Lower leg skin (tissue), 3 donors: ENCODE results near the gene ST3GAL6.

ENCODE experiments used
- POLR2A ChIP-seq, 2 donors: fragments of 450-650 bp; IDR thresholded peaks; one replicate each; pipeline ENCODE4 v1.6.1; 2016 to 2017; ENCODE audit warnings: antibody characterized with exemption in 2 of 2, mild to moderate bottlenecking in 1 of 2, moderate library complexity in 1 of 2
- TF ChIP-seq, protein P1 (sequence below), 3 donors: fragments of 450-650 bp; IDR thresholded peaks; one replicate each; pipeline ENCODE4 v1.5.1; 2016; ENCODE audit warnings: antibody characterized with exemption in 3 of 3, mild to moderate bottlenecking in 3 of 3, moderate library complexity in 2 of 3

DNA sequence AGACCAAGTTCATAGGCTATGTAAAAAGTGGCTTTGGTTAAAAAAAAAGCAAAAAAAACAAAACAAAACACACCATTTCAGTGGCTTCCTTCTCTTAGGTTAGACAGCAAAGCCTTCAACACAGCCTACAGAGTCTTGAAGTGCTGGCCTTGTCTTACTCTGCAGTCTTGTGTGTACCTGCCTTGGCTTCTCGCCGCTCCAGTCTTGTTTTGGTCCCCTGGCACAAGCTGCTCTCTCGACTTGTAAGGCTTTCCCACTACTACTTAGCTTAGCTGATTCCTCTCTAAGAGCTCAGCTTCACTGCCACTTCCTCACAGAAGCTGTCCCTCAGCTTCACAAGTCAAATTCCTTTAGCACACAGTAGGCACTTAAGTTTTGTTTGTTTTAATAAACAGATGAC, 63.0 kb downstream of the ST3GAL6 start:
- TF ChIP-seq, protein P1, sequence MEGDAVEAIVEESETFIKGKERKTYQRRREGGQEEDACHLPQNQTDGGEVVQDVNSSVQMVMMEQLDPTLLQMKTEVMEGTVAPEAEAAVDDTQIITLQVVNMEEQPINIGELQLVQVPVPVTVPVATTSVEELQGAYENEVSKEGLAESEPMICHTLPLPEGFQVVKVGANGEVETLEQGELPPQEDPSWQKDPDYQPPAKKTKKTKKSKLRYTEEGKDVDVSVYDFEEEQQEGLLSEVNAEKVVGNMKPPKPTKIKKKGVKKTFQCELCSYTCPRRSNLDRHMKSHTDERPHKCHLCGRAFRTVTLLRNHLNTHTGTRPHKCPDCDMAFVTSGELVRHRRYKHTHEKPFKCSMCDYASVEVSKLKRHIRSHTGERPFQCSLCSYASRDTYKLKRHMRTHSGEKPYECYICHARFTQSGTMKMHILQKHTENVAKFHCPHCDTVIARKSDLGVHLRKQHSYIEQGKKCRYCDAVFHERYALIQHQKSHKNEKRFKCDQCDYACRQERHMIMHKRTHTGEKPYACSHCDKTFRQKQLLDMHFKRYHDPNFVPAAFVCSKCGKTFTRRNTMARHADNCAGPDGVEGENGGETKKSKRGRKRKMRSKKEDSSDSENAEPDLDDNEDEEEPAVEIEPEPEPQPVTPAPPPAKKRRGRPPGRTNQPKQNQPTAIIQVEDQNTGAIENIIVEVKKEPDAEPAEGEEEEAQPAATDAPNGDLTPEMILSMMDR (IDR thresholded peaks at IDR 0.05) = no peak
- TF ChIP-seq POLR2A (IDR thresholded peaks at IDR 0.05) = no peak
